Nephron progenitor cell (in vitro differentiated cells): ENCODE measurements around the gene DAAM2.

ENCODE experiments used
- DNase-seq: peaks from one replicate; pipeline ENCODE4 v3.0.0; 2021
- H3K27ac Mint-ChIP-seq: 2 replicates; pipeline ENCODE4 v1.8.0; 2021; ENCODE audit warnings: mild to moderate bottlenecking, moderate library complexity, mixed read lengths
- H3K27me3 Mint-ChIP-seq: 2 replicates; pipeline ENCODE4 v1.8.0; 2021; ENCODE audit warnings: mild to moderate bottlenecking, low read depth, mixed read lengths; ENCODE audit not compliant: poor library complexity
- H3K36me3 Mint-ChIP-seq: 2 replicates; pipeline ENCODE4 v1.8.0; 2021; ENCODE audit warnings: low read depth, mixed read lengths
- H3K4me1 Mint-ChIP-seq: 2 replicates; pipeline ENCODE4 v1.8.0; 2021; ENCODE audit warnings: mixed read lengths
- H3K4me3 Mint-ChIP-seq: 2 replicates; pipeline ENCODE4 v1.8.0; 2021; ENCODE audit warnings: mild to moderate bottlenecking, moderate library complexity, mixed read lengths
- H3K9me3 Mint-ChIP-seq: 2 replicates; pipeline ENCODE4 v1.8.0; 2021; ENCODE audit warnings: mild to moderate bottlenecking, moderate library complexity, mixed read lengths
- CTCF ChIP-seq: fragments of 200-600 bp; sonication (generic); IDR thresholded peaks from 2 replicates; pipeline ENCODE4 v1.5.0; 2021; ENCODE audit warnings: antibody characterized with exemption

Gene DAAM2

GRCh38 chr6:39879535-39879934 is 87.4 kb downstream of the DAAM2 start:
- Mint-ChIP-seq H3K27me3 (peaks cover 5% of the 10 kb centered on the region), H3K27ac (no peak overlapping the region), H3K36me3 (peaks cover 28% of the 10 kb centered on the region), H3K4me1 (peaks cover 7% of the 10 kb centered on the region), H3K4me3 (no peak overlapping the region), H3K9me3 (no peaks in the 10 kb centered on the region)
- no peak for TF ChIP-seq CTCF
- DNase-seq, result no peak

- peaks cover 6% of the 10 kb centered on the region for H3K27me3 Mint-ChIP-seq
Observed at GRCh38 chr6:39880594-39880993, 88.4 kb downstream of the DAAM2 start.

GRCh38 chr6:39881851-39882530 is 89.8 kb downstream of the DAAM2 start:
- no peaks in the 10 kb centered on the region for H3K9me3 Mint-ChIP-seq
- no peak overlapping the region for H3K27ac Mint-ChIP-seq
- DNase-seq, result no peak
- peaks cover 8% of the 10 kb centered on the region for H3K27me3 Mint-ChIP-seq
- TF ChIP-seq CTCF, result no peak
- peaks cover 20% of the 10 kb centered on the region for H3K4me1 Mint-ChIP-seq
- no peak overlapping the region for H3K4me3 Mint-ChIP-seq
- H3K36me3 Mint-ChIP-seq, result peaks cover 19% of the 10 kb centered on the region

More at GRCh38 chr6:39880594-39880993, 88.4 kb downstream of the DAAM2 start:
- Mint-ChIP-seq H3K9me3 (no peaks in the 10 kb centered on the region), H3K4me1 (peaks cover 9% of the 10 kb centered on the region), H3K4me3 (no peak overlapping the region), H3K36me3 (peaks cover 17% of the 10 kb centered on the region), H3K27ac (no peak overlapping the region)
- TF ChIP-seq CTCF, result no peak
- DNase-seq, result no peak

GRCh38 chr6:39882531-39882899 is 90.3 kb downstream of the DAAM2 start:
- Mint-ChIP-seq H3K27ac (no peak overlapping the region), H3K4me1 (peaks cover 25% of the 10 kb centered on the region), H3K27me3 (peaks cover 4% of the 10 kb centered on the region), H3K4me3 (no peak overlapping the region), H3K36me3 (peaks cover 19% of the 10 kb centered on the region), H3K9me3 (no peaks in the 10 kb centered on the region)
- TF ChIP-seq CTCF, result no peak
- no peak for DNase-seq

GRCh38 chr6:39884696-39885095 is 92.5 kb downstream of the DAAM2 start:
- Mint-ChIP-seq H3K36me3 (peaks cover 24% of the 10 kb centered on the region), H3K9me3 (no peaks in the 10 kb centered on the region), H3K27me3 (peaks cover 4% of the 10 kb centered on the region), H3K4me3 (no peak overlapping the region), H3K27ac (no peak overlapping the region), H3K4me1 (peaks cover 35% of the 10 kb centered on the region)
- no peak for DNase-seq
- TF ChIP-seq CTCF, result no peak

- Mint-ChIP-seq H3K9me3 (no peaks in the 10 kb centered on the region), H3K4me1 (peaks cover 35% of the 10 kb centered on the region), H3K27ac (no peak overlapping the region), H3K36me3 (peaks cover 22% of the 10 kb centered on the region), H3K27me3 (peaks cover 4% of the 10 kb centered on the region), H3K4me3 (no peak overlapping the region)
- TF ChIP-seq CTCF, result no peak
- DNase-seq, result no peak
Observed at GRCh38 chr6:39885691-39886090, 93.5 kb downstream of the DAAM2 start.
